GM12875 (cell line): ENCODE measurements around the gene WNT3A.

ENCODE experiments used
- H3K4me3 ChIP-seq: one replicate; pipeline ENCODE4 v1.5.1; 2011; ENCODE audit warnings: low read depth, low read length, control low read depth
- CTCF ChIP-seq: IDR thresholded peaks from 2 replicates; pipeline ENCODE4 v1.5.1; 2011; ENCODE audit warnings: low read depth, mild to moderate bottlenecking, control low read depth, inconsistent platforms, low read length, moderate library complexity, borderline replicate concordance; ENCODE audit not compliant: insufficient read depth

WNT3A gene

GRCh38 chr1:228005511-228006033 is 1.2 kb upstream of the WNT3A start:
- H3K4me3 ChIP-seq: no peak overlapping the region
- TF ChIP-seq CTCF: no peak

GRCh38 chr1:228006034-228006785 is 588 bp upstream of the WNT3A start:
- H3K4me3 ChIP-seq: no peak overlapping the region
- no peak for TF ChIP-seq CTCF

DNA sequence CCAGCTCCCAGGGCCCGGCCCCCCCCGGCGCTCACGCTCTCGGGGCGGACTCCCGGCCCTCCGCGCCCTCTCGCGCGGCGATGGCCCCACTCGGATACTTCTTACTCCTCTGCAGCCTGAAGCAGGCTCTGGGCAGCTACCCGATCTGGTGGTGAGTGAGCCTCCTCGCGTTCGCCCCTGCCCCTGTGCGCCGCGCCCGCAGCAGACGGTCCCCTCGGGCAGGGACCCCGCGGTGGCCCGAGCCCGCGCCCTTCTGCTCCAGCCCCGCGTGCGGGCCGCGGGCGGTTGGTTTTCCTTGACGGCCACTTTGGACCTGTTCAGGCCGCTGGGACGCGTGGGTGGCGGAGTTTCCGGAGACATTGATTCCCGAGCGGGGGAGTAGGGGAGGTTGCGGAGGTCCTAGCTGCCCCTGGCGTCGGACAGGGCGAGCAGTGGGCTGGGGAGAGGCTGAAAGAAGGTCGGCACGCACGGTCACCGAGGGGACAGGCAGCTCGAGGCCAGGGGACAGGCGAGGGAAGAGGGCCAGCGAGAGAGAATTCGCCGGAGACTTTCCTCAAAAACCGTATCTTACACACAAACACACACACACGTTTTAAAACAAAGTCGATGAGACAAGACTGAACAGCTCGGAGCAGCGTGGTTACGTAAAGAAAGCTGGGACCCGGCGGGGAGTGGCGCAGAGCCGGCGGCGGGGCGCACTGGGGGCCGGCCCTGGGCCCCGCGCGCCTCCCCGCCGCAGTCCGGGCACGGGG is 427 bp downstream of the WNT3A start:
- H3K4me3 ChIP-seq: no peak overlapping the region
- no peak for TF ChIP-seq CTCF

DNA sequence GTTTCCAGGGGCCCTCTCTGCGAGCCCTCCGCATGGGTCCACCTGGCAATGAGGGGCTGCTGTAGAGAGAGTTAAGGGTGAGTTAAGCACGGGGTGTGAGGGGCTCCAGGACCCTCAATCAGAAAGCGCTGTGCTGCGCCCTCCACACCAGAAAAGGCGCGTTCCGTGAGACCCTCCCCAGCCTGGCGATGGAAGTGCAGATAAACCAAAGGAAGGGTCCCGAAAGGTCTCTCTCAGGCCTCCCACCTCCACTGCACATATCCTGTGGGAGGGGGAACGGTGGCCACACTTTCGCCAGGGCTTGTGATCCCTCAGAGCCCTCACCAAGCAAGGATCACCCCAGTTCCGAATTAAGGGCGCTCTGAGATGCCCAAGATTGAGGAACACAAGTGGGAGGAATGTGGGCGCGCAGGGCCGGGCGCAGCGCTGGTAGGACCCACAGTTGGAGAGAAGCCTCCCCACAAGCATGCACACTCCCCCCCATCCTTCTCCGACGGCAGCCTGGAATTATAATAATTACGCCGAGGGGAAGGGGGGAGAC is 1.1 kb downstream of the WNT3A start:
- TF ChIP-seq CTCF: no peak
- no peak overlapping the region for H3K4me3 ChIP-seq

- no peak for TF ChIP-seq CTCF
- H3K4me3 ChIP-seq: no peak overlapping the region
These were observed 1.8 kb downstream of the WNT3A start for GRCh38 chr1:228008391-228009115.

- no peak overlapping the region for H3K4me3 ChIP-seq
- no peak for TF ChIP-seq CTCF
These were observed 2.5 kb downstream of the WNT3A start for GRCh38 chr1:228009116-228009827.
